IMR-90 (cell line): ENCODE measurements around the gene CIRBP. TPM values are rescaled to one million over a fixed set of nuclear protein-coding genes. Genes with fewer than 3 reads are reported as not detected.

ENCODE experiments used
- ATAC-seq: fragments of 200-7000 bp; cut with Tn5 transposase; 2 replicates; pipeline ENCODE4 v1.9.1; 2020; ENCODE audit warnings: low read depth, mild to moderate bottlenecking, moderate library complexity
- BruUV-seq: library from RNA; stranded (reverse); fragments of 400-500 nt; replicated peaks from 2 replicates; lab custom pipeline; 2021; lab: Mats Ljungman, UMichigan
- CTCF ChIA-PET: fragments of 300-600 bp; formaldehyde crosslinking; extraction: SDS; loops from one replicate; lab custom pipeline; 2021; ENCODE audit warnings: antibody characterized with exemption; lab: Yijun Ruan, JAX
- POLR2A ChIA-PET: fragments of 300-600 bp; sonication (Branson Sonifier 250); formaldehyde crosslinking; loops from one replicate; lab custom pipeline; 2022; ENCODE audit warnings: antibody characterized with exemption; ENCODE audit not compliant: unreplicated experiment; lab: Charles Lee
- DNase-seq: peaks from one replicate; pipeline ENCODE4 v3.0.0; 2013
- H2AFZ ChIP-seq: replicated peaks from 2 replicates; pipeline ENCODE3; 2013; ENCODE audit warnings: low read length, mild to moderate bottlenecking; ENCODE audit not compliant: poor library complexity
- H2AK5ac ChIP-seq: 2 replicates; pipeline ENCODE4 v1.6.1; 2013; ENCODE audit warnings: low read depth, low read length, inconsistent platforms
- H2AK9ac ChIP-seq: replicated peaks from 2 replicates; pipeline ENCODE3; 2013; ENCODE audit warnings: mild to moderate bottlenecking, low read depth, low read length, moderate library complexity; ENCODE audit not compliant: poor library complexity
- H2BK120ac ChIP-seq: 2 replicates; pipeline ENCODE4 v1.6.1; 2013; ENCODE audit warnings: low read depth, low read length, inconsistent platforms
- H2BK15ac ChIP-seq: 3 replicates; pipeline ENCODE4 v1.6.1; 2013; ENCODE audit warnings: low read depth, low read length, inconsistent platforms
- H2BK20ac ChIP-seq: 2 replicates; pipeline ENCODE4 v1.6.1; 2013; ENCODE audit warnings: low read depth, mild to moderate bottlenecking, inconsistent platforms, low read length, moderate library complexity
- H2BK5ac ChIP-seq: 2 replicates; pipeline ENCODE4 v1.6.1; 2013; ENCODE audit warnings: mild to moderate bottlenecking, low read depth, low read length, inconsistent platforms; ENCODE audit not compliant: poor library complexity, severe bottlenecking
- H3K14ac ChIP-seq: replicated peaks from 2 replicates; pipeline ENCODE4 v1.6.1; 2013; ENCODE audit warnings: low read depth, low read length, inconsistent platforms
- H3K18ac ChIP-seq: 2 replicates; pipeline ENCODE4 v1.6.1; 2013; ENCODE audit warnings: low read depth, low read length, control low read depth
- H3K23ac ChIP-seq: 2 replicates; pipeline ENCODE4 v1.6.1; 2013; ENCODE audit warnings: low read depth, low read length, inconsistent platforms
- H3K27ac ChIP-seq: 2 replicates; pipeline ENCODE4 v1.5.1; 2013; ENCODE audit warnings: mild to moderate bottlenecking, control low read depth, low read length; ENCODE audit not compliant: insufficient read depth
- H3K27me3 ChIP-seq: 2 replicates; pipeline ENCODE4 v1.6.1; 2013; ENCODE audit warnings: low read length; ENCODE audit not compliant: control insufficient read depth, insufficient read depth
- H3K36me3 ChIP-seq: 2 replicates; pipeline ENCODE4 v1.6.1; 2013; ENCODE audit warnings: low read length, mixed read lengths; ENCODE audit not compliant: control insufficient read depth, insufficient read depth
- H3K4ac ChIP-seq: 2 replicates; pipeline ENCODE4 v1.6.1; 2013; ENCODE audit warnings: low read depth, low read length, inconsistent platforms
- H3K4me1 ChIP-seq: 2 replicates; pipeline ENCODE4 v1.6.1; 2013; ENCODE audit warnings: low read length, mixed read lengths; ENCODE audit not compliant: control insufficient read depth, insufficient read depth
- H3K4me2 ChIP-seq: 2 replicates; pipeline ENCODE4 v1.6.1; 2013; ENCODE audit warnings: low read depth, mild to moderate bottlenecking, control low read depth, low read length, moderate library complexity
- H3K4me3 ChIP-seq: 2 replicates; pipeline ENCODE4 v1.5.1; 2013; ENCODE audit warnings: low read depth, mild to moderate bottlenecking, control low read depth, low read length, moderate library complexity; ENCODE audit not compliant: insufficient read depth
- H3K56ac ChIP-seq: 2 replicates; pipeline ENCODE4 v1.6.1; 2013; ENCODE audit warnings: low read length, inconsistent platforms; ENCODE audit not compliant: insufficient read depth; ENCODE audit errors: extremely low read depth
- H3K79me1 ChIP-seq, 2 experiments: 2 replicates each; pipeline ENCODE4 v1.6.1; 2013; ENCODE audit warnings: low read length in 2 of 2, inconsistent platforms in 1 of 2, low read depth in 1 of 2
- H3K9ac ChIP-seq: 2 replicates; pipeline ENCODE4 v1.6.1; 2013; ENCODE audit warnings: low read depth, low read length, control low read depth
- H3K9me1 ChIP-seq: 2 replicates; pipeline ENCODE4 v1.6.1; 2013; ENCODE audit warnings: low read length, inconsistent platforms; ENCODE audit not compliant: insufficient read depth
- H3K9me3 ChIP-seq: 2 replicates; pipeline ENCODE4 v1.6.1; 2013; ENCODE audit warnings: low read length; ENCODE audit not compliant: control insufficient read depth, insufficient read depth
- H4K20me1 ChIP-seq: 2 replicates; pipeline ENCODE4 v1.6.1; 2013; ENCODE audit warnings: low read length, inconsistent platforms; ENCODE audit not compliant: insufficient read depth
- H4K5ac ChIP-seq: 2 replicates; pipeline ENCODE4 v1.6.1; 2013; ENCODE audit warnings: mild to moderate bottlenecking, low read depth, low read length, control low read depth
- H4K8ac ChIP-seq, 2 experiments: 2 replicates each; pipeline ENCODE4 v1.6.1; 2013; ENCODE audit warnings: low read depth in 2 of 2, low read length in 2 of 2, control low read depth in 1 of 2, inconsistent platforms in 1 of 2
- H4K91ac ChIP-seq: 2 replicates; pipeline ENCODE4 v1.6.1; 2013; ENCODE audit warnings: low read depth, low read length, inconsistent platforms; ENCODE audit not compliant: insufficient read depth
- BHLHE40 ChIP-seq: fragments of 150-350 bp; IDR thresholded peaks from 2 replicates; pipeline ENCODE4 v1.6.1; 2016; ENCODE audit warnings: mild to moderate bottlenecking, low read depth, low read length
- CEBPB ChIP-seq: IDR thresholded peaks from 2 replicates; pipeline ENCODE4 v1.6.1; 2012; ENCODE audit warnings: low read depth, low read length, improper control_type of control experiment
- CHD1 ChIP-seq: IDR thresholded peaks from 2 replicates; pipeline ENCODE4 v1.6.1; 2012; ENCODE audit warnings: low read depth, low read length, improper control_type of control experiment
- FOS ChIP-seq: fragments of 150-350 bp; IDR thresholded peaks from 2 replicates; pipeline ENCODE4 v1.6.1; 2016; ENCODE audit warnings: low read depth, low read length
- POLR2A ChIP-seq: IDR thresholded peaks from 2 replicates; pipeline ENCODE4 v1.6.1; 2012; ENCODE audit warnings: mild to moderate bottlenecking, low read depth, low read length
- RCOR1 ChIP-seq: IDR thresholded peaks from 2 replicates; pipeline ENCODE4 v1.6.1; 2012; ENCODE audit warnings: mild to moderate bottlenecking, low read length, improper control_type of control experiment; ENCODE audit not compliant: insufficient replicate concordance
- RFX5 ChIP-seq: IDR thresholded peaks from 2 replicates; pipeline ENCODE4 v1.8.0; 2012; ENCODE audit warnings: low read depth, mild to moderate bottlenecking, low read length, moderate library complexity
- SMC3 ChIP-seq: fragments of 150-350 bp; IDR thresholded peaks from 2 replicates; pipeline ENCODE4 v1.6.1; 2016; ENCODE audit warnings: low read depth, mild to moderate bottlenecking, antibody characterized with exemption, low read length, moderate library complexity
- WGBS, 2 experiments: methylation state at CpG; one replicate each; pipeline versions ENCODE4 v1.1.5 to v1.1.7; 2013; ENCODE audit warnings: missing lambda C conversion rate in 2 of 2; ENCODE audit not compliant: insufficient read length in 1 of 2; ENCODE audit errors: extremely low coverage in 2 of 2; 5-methylcytosine and 5-hydroxymethylcytosine counted together
- dilution Hi-C: fragments of 300-500 bp; cut with HindIII; formaldehyde crosslinking; loops from one replicate; pipeline ENCODE4 v1.14.3; 2018; ENCODE audit warnings: low sequenced_read_pairs; ENCODE audit not compliant: unreplicated experiment
- in situ Hi-C: fragments of 300-500 bp; cut with MboI; formaldehyde crosslinking; loops from 3 replicates; pipeline ENCODE4 v1.14.3; 2019; ENCODE audit warnings: low sequenced_read_pairs, inconsistent platforms, mixed read lengths
- intact Hi-C: fragments of 100-400 bp; cut with micrococcal nuclease; formaldehyde crosslinking; loops from 2 replicates; pipeline ENCODE4 v1.10.0; 2022
- polyA plus RNA-seq, 3 experiments: library from polyadenylated mRNA; depleted of rRNA; stranded (reverse); fragments of >200 nt; gene quantifications; 2 replicates each; pipeline ENCODE4 v1.2.3, GENCODE V29; 2012; ENCODE audit warnings: low replicate concordance in 1 of 3
- total RNA-seq: library from RNA; depleted of rRNA; stranded (reverse); fragments of >200 nt; gene quantifications from 2 replicates; pipeline ENCODE4 v1.2.3, GENCODE V29; 2012
- TF ChIP-seq, protein P1 (sequence below): fragments of 150-350 bp; IDR thresholded peaks from 2 replicates; pipeline ENCODE4 v1.6.1; 2017; ENCODE audit warnings: mild to moderate bottlenecking, antibody characterized with exemption, low read length, low read depth
- TF ChIP-seq, protein P2 (sequence below): conservative IDR thresholded peaks from 2 replicates; pipeline ENCODE4 v1.5.1; 2012; ENCODE audit warnings: mild to moderate bottlenecking, low read depth, low read length, improper control_type of control experiment
- TF ChIP-seq, protein P3 (sequence below): fragments of 150-350 bp; IDR thresholded peaks from 2 replicates; pipeline ENCODE4 v1.6.1; 2016; ENCODE audit warnings: low read depth, mild to moderate bottlenecking, low read length, moderate library complexity, borderline replicate concordance

The CIRBP gene
- total and polyA plus RNA-seq, 2 of the 4 experiments (the other 2 are of a cell fraction), result 299 to 542 TPM

DNA sequence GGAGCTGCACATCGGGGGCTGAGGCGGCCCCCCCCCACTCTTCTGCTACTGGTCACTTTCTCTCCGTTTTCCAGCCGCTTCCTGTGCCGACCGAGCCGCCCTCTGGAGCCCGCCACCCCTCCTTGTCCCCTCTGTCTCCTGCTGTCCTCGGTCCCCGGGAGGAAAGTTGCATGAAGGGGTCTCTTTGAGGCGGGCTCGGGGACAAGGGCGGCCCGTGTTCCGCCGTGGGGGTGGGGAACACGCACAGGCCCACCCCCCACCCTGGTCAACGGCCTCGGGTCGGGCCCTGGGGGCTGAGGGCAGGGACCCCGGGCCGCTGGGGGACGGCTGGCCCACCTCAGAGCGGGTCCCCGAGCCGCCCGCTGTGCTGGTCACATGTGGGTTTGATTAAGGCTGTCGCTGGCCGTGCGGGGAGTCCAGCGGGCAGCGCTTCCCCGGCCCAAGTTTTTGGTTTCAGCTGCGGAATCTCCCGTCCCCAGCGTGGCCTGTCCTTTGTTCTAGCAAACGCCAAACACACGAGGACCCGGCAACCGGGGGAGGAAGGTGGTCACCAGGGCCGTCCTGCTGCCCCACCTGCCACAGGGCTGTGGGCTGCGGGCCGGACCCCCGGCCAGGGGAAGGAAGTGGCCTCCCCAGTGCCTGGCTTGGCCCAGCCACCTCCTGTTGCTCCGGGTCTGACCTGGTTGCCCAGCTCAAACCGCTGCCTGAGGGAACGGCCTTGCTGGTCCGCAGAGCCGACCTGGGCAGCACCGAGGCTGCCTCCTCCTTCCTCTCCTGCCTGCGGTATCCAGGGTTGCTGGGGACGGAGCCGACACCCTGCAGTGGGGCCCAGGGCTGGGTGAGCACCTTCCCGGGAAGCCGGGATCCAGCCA, 18.5 kb downstream of the CIRBP start (continued):
- TF ChIP-seq, protein P1, sequence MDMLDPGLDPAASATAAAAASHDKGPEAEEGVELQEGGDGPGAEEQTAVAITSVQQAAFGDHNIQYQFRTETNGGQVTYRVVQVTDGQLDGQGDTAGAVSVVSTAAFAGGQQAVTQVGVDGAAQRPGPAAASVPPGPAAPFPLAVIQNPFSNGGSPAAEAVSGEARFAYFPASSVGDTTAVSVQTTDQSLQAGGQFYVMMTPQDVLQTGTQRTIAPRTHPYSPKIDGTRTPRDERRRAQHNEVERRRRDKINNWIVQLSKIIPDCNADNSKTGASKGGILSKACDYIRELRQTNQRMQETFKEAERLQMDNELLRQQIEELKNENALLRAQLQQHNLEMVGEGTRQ, result no peak

DNA sequence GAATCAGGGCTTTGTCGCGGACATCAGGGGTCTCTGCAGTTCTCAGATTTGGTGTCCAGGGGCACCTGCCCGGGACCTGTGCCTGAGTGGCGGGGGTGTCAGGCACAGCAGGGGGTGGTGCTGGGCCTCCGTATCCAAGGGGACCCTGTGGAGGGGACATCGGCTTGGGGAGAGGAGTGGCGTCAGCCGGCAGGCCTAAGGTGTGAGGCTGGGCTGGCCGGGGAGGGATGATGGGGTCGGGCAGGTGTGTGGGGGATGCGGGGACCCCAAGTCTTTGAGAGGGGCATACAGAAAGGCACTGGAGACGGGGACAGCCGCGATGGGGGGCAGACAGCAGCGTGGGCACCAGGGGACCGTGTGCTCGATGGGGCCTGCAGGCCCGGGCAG, 19.1 kb downstream of the CIRBP start:
- Histone ChIP-seq H3K18ac (no peak overlapping the region), H3K4me1 (no peaks in the 10 kb centered on the region), H2AFZ (no peak overlapping the region), H2BK5ac (no peak overlapping the region), H4K20me1 (0 out of 2 replicates have a peak, but pooled peaks cover 5% of the 10 kb centered on the region), H3K27ac (no peak overlapping the region), H4K8ac (no peak overlapping the region), H2BK20ac (no peak overlapping the region), H2BK120ac (no peak overlapping the region), H3K9me3 (no peaks in the 10 kb centered on the region), H2BK15ac (no peak overlapping the region), H2AK5ac (no peak overlapping the region), H3K9ac (no peak overlapping the region), H3K79me1 (no peaks in the 10 kb centered on the region), H3K14ac (no peak overlapping the region), H3K4ac (no peak overlapping the region), H4K5ac (no peak overlapping the region), H3K4me2 (no peak overlapping the region), H3K36me3 (no peaks in the 10 kb centered on the region), H4K91ac (no peak overlapping the region), H3K4me3 (no peak overlapping the region), H2AK9ac (no peak overlapping the region), H3K56ac (no peak overlapping the region), H3K23ac (no peak overlapping the region), H3K27me3 (peaks cover 52% of the 10 kb centered on the region), H3K9me1 (no peaks in the 10 kb centered on the region)
- dilution Hi-C loops (no loop called here), intact Hi-C loops (no loop called here), in situ Hi-C loops (no loop called here)
- 88% methylated on average over 8 of the region's 18 CpGs; no CpG with 5 or more reads in 1 of the 2 experiments for WGBS, 2 experiments
- ChIA-PET CTCF (no interaction called here), POLR2A (no interaction called here)
- BruUV-seq, result no TSS peak
- ATAC-seq, result no peak
- no peak for DNase-seq
- TF ChIP-seq POLR2A (no peak), RCOR1 (no peak), SMC3 (no peak), CHD1 (no peak), CEBPB (no peak), FOS (no peak), RFX5 (no peak), BHLHE40 (no peak)
- TF ChIP-seq, protein P2, sequence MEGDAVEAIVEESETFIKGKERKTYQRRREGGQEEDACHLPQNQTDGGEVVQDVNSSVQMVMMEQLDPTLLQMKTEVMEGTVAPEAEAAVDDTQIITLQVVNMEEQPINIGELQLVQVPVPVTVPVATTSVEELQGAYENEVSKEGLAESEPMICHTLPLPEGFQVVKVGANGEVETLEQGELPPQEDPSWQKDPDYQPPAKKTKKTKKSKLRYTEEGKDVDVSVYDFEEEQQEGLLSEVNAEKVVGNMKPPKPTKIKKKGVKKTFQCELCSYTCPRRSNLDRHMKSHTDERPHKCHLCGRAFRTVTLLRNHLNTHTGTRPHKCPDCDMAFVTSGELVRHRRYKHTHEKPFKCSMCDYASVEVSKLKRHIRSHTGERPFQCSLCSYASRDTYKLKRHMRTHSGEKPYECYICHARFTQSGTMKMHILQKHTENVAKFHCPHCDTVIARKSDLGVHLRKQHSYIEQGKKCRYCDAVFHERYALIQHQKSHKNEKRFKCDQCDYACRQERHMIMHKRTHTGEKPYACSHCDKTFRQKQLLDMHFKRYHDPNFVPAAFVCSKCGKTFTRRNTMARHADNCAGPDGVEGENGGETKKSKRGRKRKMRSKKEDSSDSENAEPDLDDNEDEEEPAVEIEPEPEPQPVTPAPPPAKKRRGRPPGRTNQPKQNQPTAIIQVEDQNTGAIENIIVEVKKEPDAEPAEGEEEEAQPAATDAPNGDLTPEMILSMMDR, result no peak
- TF ChIP-seq, protein P1, result no peak
- TF ChIP-seq, protein P3, sequence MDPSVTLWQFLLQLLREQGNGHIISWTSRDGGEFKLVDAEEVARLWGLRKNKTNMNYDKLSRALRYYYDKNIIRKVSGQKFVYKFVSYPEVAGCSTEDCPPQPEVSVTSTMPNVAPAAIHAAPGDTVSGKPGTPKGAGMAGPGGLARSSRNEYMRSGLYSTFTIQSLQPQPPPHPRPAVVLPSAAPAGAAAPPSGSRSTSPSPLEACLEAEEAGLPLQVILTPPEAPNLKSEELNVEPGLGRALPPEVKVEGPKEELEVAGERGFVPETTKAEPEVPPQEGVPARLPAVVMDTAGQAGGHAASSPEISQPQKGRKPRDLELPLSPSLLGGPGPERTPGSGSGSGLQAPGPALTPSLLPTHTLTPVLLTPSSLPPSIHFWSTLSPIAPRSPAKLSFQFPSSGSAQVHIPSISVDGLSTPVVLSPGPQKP, result no peak
